HL-60 (cell line): ENCODE results near the gene NHLRC2.

Experiments used
- CTCF ChIP-seq: IDR thresholded peaks from one replicate; pipeline ENCODE4 v1.5.1; 2011; ENCODE audit warnings: low read length, control low read depth, inconsistent platforms; ENCODE audit not compliant: insufficient read depth
- GABPA ChIP-seq: IDR thresholded peaks from 2 replicates; pipeline ENCODE4 v1.6.1; 2012; ENCODE audit warnings: low read depth
- POLR2AphosphoS5 ChIP-seq: IDR thresholded peaks from 2 replicates; pipeline ENCODE4 v1.6.1; 2012; ENCODE audit warnings: low read depth
- REST ChIP-seq: IDR thresholded peaks from 2 replicates; pipeline ENCODE4 v1.6.1; 2012; ENCODE audit warnings: low read depth; ENCODE audit not compliant: insufficient replicate concordance
- SPI1 ChIP-seq: IDR thresholded peaks from 2 replicates; pipeline ENCODE4 v1.6.1; 2012; ENCODE audit warnings: low read depth, mild to moderate bottlenecking, borderline replicate concordance

GRCh38 chr10:113945075-113945686 is 90.7 kb downstream of the NHLRC2 start:
- no peak for TF ChIP-seq CTCF
- TF ChIP-seq GABPA, result no peak
- no peak for TF ChIP-seq POLR2AphosphoS5
- no peak for TF ChIP-seq REST
- no peak for TF ChIP-seq SPI1
